Bronchus fibroblast of lung (primary cell): ENCODE results near the gene TASL. TPM values are rescaled to one million over a fixed set of nuclear protein-coding genes. Genes with fewer than 3 reads are reported as not detected.

ENCODE experiments used
- total RNA-seq: library from RNA; depleted of rRNA; stranded (reverse); fragments of >200 nt; gene quantifications from 2 replicates; pipeline ENCODE4 v1.2.3, GENCODE V29; 2015

The TASL gene, protein sequence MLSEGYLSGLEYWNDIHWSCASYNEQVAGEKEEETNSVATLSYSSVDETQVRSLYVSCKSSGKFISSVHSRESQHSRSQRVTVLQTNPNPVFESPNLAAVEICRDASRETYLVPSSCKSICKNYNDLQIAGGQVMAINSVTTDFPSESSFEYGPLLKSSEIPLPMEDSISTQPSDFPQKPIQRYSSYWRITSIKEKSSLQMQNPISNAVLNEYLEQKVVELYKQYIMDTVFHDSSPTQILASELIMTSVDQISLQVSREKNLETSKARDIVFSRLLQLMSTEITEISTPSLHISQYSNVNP
- not detected in 2 replicates for total RNA-seq

DNA sequence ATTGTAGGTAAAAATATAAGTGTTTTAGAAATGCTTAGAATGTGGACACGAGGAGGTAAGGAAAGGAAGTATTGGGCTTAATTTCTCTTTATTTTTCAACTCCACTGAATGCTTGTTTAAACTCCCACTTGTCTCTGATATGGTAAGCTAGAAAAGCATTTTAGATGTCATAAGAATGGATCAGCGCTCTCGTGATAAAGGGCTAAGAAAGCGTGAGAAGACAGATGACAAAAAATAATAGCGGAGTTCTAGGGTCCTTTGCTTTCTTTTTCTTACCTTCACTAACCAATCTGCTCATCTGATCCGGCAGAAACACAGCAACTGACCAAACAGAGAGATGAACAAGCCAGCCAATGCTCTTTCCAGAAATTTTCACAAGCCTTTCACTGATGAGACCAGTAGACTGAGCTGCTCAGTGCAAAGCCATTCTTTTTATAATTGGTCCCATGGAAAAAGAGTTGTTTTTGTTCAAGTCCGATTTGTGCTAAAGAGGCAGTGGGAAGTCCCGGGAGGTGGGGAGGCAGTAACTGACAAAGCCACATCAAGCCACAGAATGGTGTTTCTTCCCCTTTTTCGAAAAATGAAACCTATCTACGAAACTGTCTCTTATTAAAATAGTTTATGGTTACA, at the start of gene TASL:
Gene TASL (minus strand): TSS at position 405 of the 630 bp plus-strand sequence. CDS start 17,411 bp downstream, outside the sequence.

Other genes with a start within 250 kb of the TASL start
- 8.5 and 9.6 TPM in 2 replicates for gene GK, start 75.7 kb upstream of the TASL start, total RNA-seq